Thyroid gland (tissue), 4 donors: ENCODE results near the gene ZRSR2. TPM values are rescaled to one million over a fixed set of nuclear protein-coding genes. Genes with fewer than 3 reads are reported as not detected.

Source experiments
- DNase-seq, 2 donors: peaks; one replicate each; pipeline ENCODE4 v3.0.0-alpha.2; 2019
- H3K27ac ChIP-seq, 3 donors: fragments of 200-600 bp; sonication (generic); 1 replicate in 2 of 3; 2 replicates in 1 of 3; pipeline ENCODE4 v1.5.1; 2016 to 2019; ENCODE audit warnings: mild to moderate bottlenecking in 1 of 3, moderate library complexity in 1 of 3
- H3K27me3 ChIP-seq: fragments of 200-600 bp; sonication (generic); one replicate; pipeline ENCODE4 v1.5.1; 2019
- H3K36me3 ChIP-seq, 2 donors: fragments of 200-600 bp; sonication (generic); one replicate each; pipeline ENCODE4 v1.5.1; 2016 to 2019
- H3K4me1 ChIP-seq, 2 donors: fragments of 200-600 bp; sonication (generic); one replicate each; pipeline ENCODE4 v1.5.1; 2017 to 2019
- H3K4me3 ChIP-seq, 3 donors: fragments of 200-600 bp; sonication (generic); replicated peaks in 1 of 3; 1 replicate in 2 of 3; 2 replicates in 1 of 3; pipeline ENCODE4 v1.5.1; 2016; ENCODE audit warnings: mild to moderate bottlenecking in 1 of 3
- H3K9me3 ChIP-seq: fragments of 200-600 bp; sonication (generic); one replicate; pipeline ENCODE4 v1.5.1; 2017
- CTCF ChIP-seq, 6 experiments: fragments of 200-600 bp in 3 of 6; fragments of 450-650 bp in 3 of 6; sonication (generic) in 3 of 6; IDR thresholded peaks; one replicate each; pipeline ENCODE4 v1.5.1; 2016 to 2019; ENCODE audit warnings: antibody characterized with exemption in 6 of 6, mild to moderate bottlenecking in 2 of 6, inconsistent platforms in 1 of 6, moderate library complexity in 1 of 6
- POLR2A ChIP-seq, 2 donors: fragments of 450-650 bp; IDR thresholded peaks; one replicate each; pipeline ENCODE4 v1.6.1; 2017; ENCODE audit warnings: antibody characterized with exemption in 2 of 2, mild to moderate bottlenecking in 2 of 2, moderate library complexity in 1 of 2
- WGBS, 2 donors: methylation state at CpG; one replicate each; pipeline ENCODE4 v1.1.5; 2017; 5-methylcytosine and 5-hydroxymethylcytosine counted together
- intact Hi-C: fragments of 100-400 bp; cut with DNase I; formaldehyde crosslinking; loops from one replicate; pipeline ENCODE4 v1.15.1; 2023
- total RNA-seq, 4 donors: library from RNA; depleted of rRNA; stranded (reverse); fragments of >200 nt; gene quantifications; one replicate each; pipeline ENCODE4 v1.2.3, GENCODE V29; 2016

The ZRSR2 gene
- total RNA-seq, 4 donors from 2014 or later, result 3.3 to 106 (median 13.2) TPM

- TF ChIP-seq POLR2A (IDR thresholded peaks at IDR 0.05), result no peak
- TF ChIP-seq CTCF (IDR thresholded peaks at IDR 0.05), result no peak
- no peaks in the 10 kb centered on the region for H3K27me3 ChIP-seq
- intact Hi-C loops, result no loop called here
- H3K36me3 ChIP-seq, result no peaks in the 10 kb centered on the region
- H3K4me3 ChIP-seq, result no peak overlapping the region
- WGBS, 2 donors, result 52 to 94% methylated on average over 1 of the region's 1 CpG
- H3K9me3 ChIP-seq, result no peaks in the 10 kb centered on the region
- peaks cover 0 to 3% of the 10 kb centered on the region in 2 donors for H3K4me1 ChIP-seq
- no peak for DNase-seq
- H3K27ac ChIP-seq, result peak overlapping the region in 1 of 3 donors; percentile 69
Measured at GRCh38 chrX:15848576-15848975, 58.3 kb downstream of the ZRSR2 start.

- H3K36me3 ChIP-seq, result no peaks in the 10 kb centered on the region
- DNase-seq, result no peak
- H3K27me3 ChIP-seq, result no peaks in the 10 kb centered on the region
- no peaks in the 10 kb centered on the region for H3K9me3 ChIP-seq
- intact Hi-C loops, result no loop called here
- no peak overlapping the region for H3K4me3 ChIP-seq
- H3K4me1 ChIP-seq, result peaks cover 0 to 9% of the 10 kb centered on the region in 2 donors
- 58 to 62% methylated on average over 5 of the region's 5 CpGs for WGBS, 2 donors
- TF ChIP-seq CTCF (IDR thresholded peaks at IDR 0.05) (no peak), POLR2A (IDR thresholded peaks at IDR 0.05) (no peak)
- peak overlapping the region in 1 of 3 donors; percentile 69 for H3K27ac ChIP-seq
Measured at GRCh38 chrX:15849555-15849954, 59.3 kb downstream of the ZRSR2 start.

GRCh38 chrX:15853586-15854079 lies 63.3 kb downstream of the ZRSR2 start:
- WGBS, 2 donors, result 26 to 27% methylated on average over 14 of the region's 14 CpGs
- intact Hi-C loops, result loop anchor here (10.0 kb wide), 1 partner anchor 179 kb away; no protein-coding TSS in a partner anchor
- no peaks in the 10 kb centered on the region for H3K27me3 ChIP-seq

GRCh38 chrX:15854080-15854655 lies 63.9 kb downstream of the ZRSR2 start:
- intact Hi-C loops, result loop anchor here (10.0 kb wide), 1 partner anchor 179 kb away; no protein-coding TSS in a partner anchor
- Histone ChIP-seq H3K9me3 (no peaks in the 10 kb centered on the region), H3K27me3 (no peaks in the 10 kb centered on the region), H3K36me3 (no peaks in the 10 kb centered on the region), H3K4me1 (peaks cover 0 to 16% of the 10 kb centered on the region in 2 donors), H3K27ac (peak overlapping the region; percentile 75 to 82 (median 80)), H3K4me3 (peak overlapping the region in 2 of 3 donors; percentile 58 to 79)
- DNase-seq, result peak; percentile 61 to 64
- TF ChIP-seq POLR2A (IDR thresholded peaks at IDR 0.05) (no peak), CTCF (IDR thresholded peaks at IDR 0.05) (peak in 1 of 6 experiments; percentile 32)
- 0% methylated on average over 3 to 4 of the region's 65 CpGs for WGBS, 2 donors

More at GRCh38 chrX:15853586-15854079, 63.3 kb downstream of the ZRSR2 start:
- no peak for TF ChIP-seq CTCF (IDR thresholded peaks at IDR 0.05)
- no peak for TF ChIP-seq POLR2A (IDR thresholded peaks at IDR 0.05)
- no peaks in the 10 kb centered on the region for H3K9me3 ChIP-seq
- H3K4me1 ChIP-seq, result peaks cover 0 to 16% of the 10 kb centered on the region in 2 donors
- DNase-seq, result no peak
- H3K27ac ChIP-seq, result peak overlapping the region in 1 of 3 donors; percentile 80
- H3K36me3 ChIP-seq, result no peaks in the 10 kb centered on the region
- peak overlapping the region in 1 of 3 donors; percentile 79 for H3K4me3 ChIP-seq
